Measurements from ENCODE around the gene GOPC.

- TF ChIP-seq, protein P1, sequence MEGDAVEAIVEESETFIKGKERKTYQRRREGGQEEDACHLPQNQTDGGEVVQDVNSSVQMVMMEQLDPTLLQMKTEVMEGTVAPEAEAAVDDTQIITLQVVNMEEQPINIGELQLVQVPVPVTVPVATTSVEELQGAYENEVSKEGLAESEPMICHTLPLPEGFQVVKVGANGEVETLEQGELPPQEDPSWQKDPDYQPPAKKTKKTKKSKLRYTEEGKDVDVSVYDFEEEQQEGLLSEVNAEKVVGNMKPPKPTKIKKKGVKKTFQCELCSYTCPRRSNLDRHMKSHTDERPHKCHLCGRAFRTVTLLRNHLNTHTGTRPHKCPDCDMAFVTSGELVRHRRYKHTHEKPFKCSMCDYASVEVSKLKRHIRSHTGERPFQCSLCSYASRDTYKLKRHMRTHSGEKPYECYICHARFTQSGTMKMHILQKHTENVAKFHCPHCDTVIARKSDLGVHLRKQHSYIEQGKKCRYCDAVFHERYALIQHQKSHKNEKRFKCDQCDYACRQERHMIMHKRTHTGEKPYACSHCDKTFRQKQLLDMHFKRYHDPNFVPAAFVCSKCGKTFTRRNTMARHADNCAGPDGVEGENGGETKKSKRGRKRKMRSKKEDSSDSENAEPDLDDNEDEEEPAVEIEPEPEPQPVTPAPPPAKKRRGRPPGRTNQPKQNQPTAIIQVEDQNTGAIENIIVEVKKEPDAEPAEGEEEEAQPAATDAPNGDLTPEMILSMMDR (IDR thresholded peaks at IDR 0.05), result no peak
- TF ChIP-seq POLR2A (IDR thresholded peaks at IDR 0.05), result no peak
Observed at GRCh38 chr6:117533775-117534174, 68.5 kb downstream of the GOPC start.
